Common myeloid progenitor, CD34-positive (primary cell): ENCODE measurements around the gene LIMS1.
"Not testable (repeated sequence)": the region's sequence is repeated elsewhere in the genome, so short reads cannot be mapped to it uniquely, and the experiment has no call there.

Source experiments
- CTCF ChIA-PET: fragments of 350-600 bp; sonication (Branson Sonifier 250); formaldehyde crosslinking; loops from one replicate; lab custom pipeline; 2021; ENCODE audit warnings: antibody characterized with exemption; lab: Charles Lee
- POLR2A ChIA-PET: fragments of 350-600 bp; sonication (Branson Sonifier 250); formaldehyde crosslinking; loops from one replicate; lab custom pipeline; 2021; ENCODE audit warnings: antibody characterized with exemption; lab: Charles Lee
- DNase-seq, 3 donors: peaks; one replicate each; pipeline versions ENCODE4 v3.0.0 to v3.0.0-alpha.2; 2013
- H3K27ac ChIP-seq, 2 experiments: 1 replicate in 1 of 2; 2 replicates in 1 of 2; pipeline ENCODE4 v1.7.0; 2013; ENCODE audit warnings: inconsistent platforms in 2 of 2, low read length in 2 of 2, mild to moderate bottlenecking in 2 of 2, low read depth in 1 of 2, moderate library complexity in 1 of 2; ENCODE audit not compliant: severe bottlenecking in 2 of 2, insufficient read depth in 1 of 2, poor library complexity in 1 of 2
- H3K27me3 ChIP-seq, 5 experiments: replicated peaks in 2 of 5; 1 replicate in 3 of 5; 2 replicates in 2 of 5; pipeline versions ENCODE4 v1.6.1 to v1.7.0; 2013; ENCODE audit warnings: low read length in 4 of 5, mild to moderate bottlenecking in 2 of 5, moderate library complexity in 2 of 5, inconsistent platforms in 1 of 5; ENCODE audit not compliant: insufficient read depth in 5 of 5, control insufficient read depth in 4 of 5
- H3K36me3 ChIP-seq, 4 experiments: 1 replicate in 2 of 4; 2 replicates in 2 of 4; pipeline versions ENCODE4 v1.6.1 to v1.7.0; 2013; ENCODE audit warnings: low read length in 3 of 4, control low read depth in 1 of 4, mild to moderate bottlenecking in 1 of 4; ENCODE audit not compliant: control insufficient read depth in 4 of 4, insufficient read depth in 4 of 4
- H3K4me1 ChIP-seq, 4 experiments: 1 replicate in 3 of 4; 2 replicates in 1 of 4; pipeline versions ENCODE4 v1.6.1 to v1.7.1; 2013; ENCODE audit warnings: low read length in 3 of 4, mild to moderate bottlenecking in 3 of 4, control low read depth in 1 of 4, inconsistent platforms in 1 of 4, moderate library complexity in 1 of 4; ENCODE audit not compliant: control insufficient read depth in 4 of 4, insufficient read depth in 4 of 4; ENCODE audit errors: control extremely low read depth in 1 of 4
- H3K4me3 ChIP-seq, 7 experiments: 1 replicate in 4 of 7; 2 replicates in 3 of 7; pipeline versions ENCODE4 v1.5.1 to v1.7.0; 2013; ENCODE audit warnings: mild to moderate bottlenecking in 7 of 7, low read length in 6 of 7, moderate library complexity in 6 of 7, inconsistent platforms in 2 of 7, low read depth in 2 of 7, control low read depth in 1 of 7; ENCODE audit not compliant: insufficient read depth in 4 of 7, control insufficient read depth in 1 of 7; ENCODE audit errors: extremely low read depth in 1 of 7
- H3K9me3 ChIP-seq, 5 experiments: 1 replicate in 4 of 5; 2 replicates in 1 of 5; pipeline versions ENCODE4 v1.6.1 to v1.7.1; 2013; ENCODE audit warnings: low read length in 4 of 5, mild to moderate bottlenecking in 2 of 5, inconsistent platforms in 1 of 5, low read depth in 1 of 5, moderate library complexity in 1 of 5; ENCODE audit not compliant: control insufficient read depth in 4 of 5, insufficient read depth in 2 of 5; ENCODE audit errors: control extremely low read depth in 1 of 5
- WGBS: methylation state at CpG from one replicate; pipeline ENCODE4 v1.1.5; 2013; ENCODE audit not compliant: insufficient coverage; 5-methylcytosine and 5-hydroxymethylcytosine counted together

Gene LIMS1

DNA sequence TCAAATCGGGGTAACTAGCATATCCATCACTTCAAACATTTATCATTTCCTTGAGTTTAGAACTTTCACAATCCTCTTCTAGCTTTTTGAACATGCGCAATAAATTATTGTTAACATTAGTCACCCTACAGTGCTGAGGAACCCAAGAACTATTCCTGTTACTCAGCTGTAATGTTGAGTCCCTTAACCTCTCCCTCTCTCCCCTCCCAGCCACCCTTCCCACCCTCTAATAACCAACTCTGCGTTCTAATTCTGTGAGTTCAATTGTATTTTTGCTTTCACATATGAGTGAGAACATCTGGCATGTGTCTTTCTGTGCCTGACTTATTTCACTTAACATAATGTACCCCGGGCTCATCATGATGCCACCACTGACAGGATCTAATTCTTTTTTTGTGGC, 106.5 kb downstream of the LIMS1 start:
- H3K27me3 ChIP-seq = no peaks in the 10 kb centered on the region
- peaks cover 2 to 18% (median 4%) of the 10 kb centered on the region in 4 experiments for H3K36me3 ChIP-seq
- H3K4me1 ChIP-seq = peaks cover 27 to 69% (median 53%) of the 10 kb centered on the region in 4 experiments
- peak overlapping the region in 2 of 7 experiments; percentile 4 to 42 for H3K4me3 ChIP-seq
- peaks cover 0 to 8% (median 0%) of the 10 kb centered on the region in 5 experiments for H3K9me3 ChIP-seq
- DNase-seq = peak in 2 of 3 donors; percentile 45 to 55
- ChIA-PET POLR2A (no interaction called here), CTCF (interaction anchor here (1.9 to 23.0 kb wide), 2 partner anchors 22 to 34 kb away, joined by 9 to 601 read pairs; no protein-coding TSS in a partner anchor)
- WGBS = 50% methylated on average over 3 of the region's 4 CpGs
- H3K27ac ChIP-seq = peak overlapping the region; percentile 33 to 69

- no peaks in the 10 kb centered on the region for H3K27me3 ChIP-seq
- peak overlapping the region in 3 of 7 experiments; percentile 7 to 52 (median 21) for H3K4me3 ChIP-seq
- WGBS = 40% methylated on average over 1 of the region's 2 CpGs
- H3K36me3 ChIP-seq = peaks cover 2 to 18% (median 4%) of the 10 kb centered on the region in 4 experiments
- POLR2A ChIA-PET = no interaction called here
- peaks cover 22 to 59% (median 44%) of the 10 kb centered on the region in 4 experiments for H3K4me1 ChIP-seq
- peak; percentile 49 to 79 (median 58) for DNase-seq
- peak overlapping the region in 1 of 2 experiments; percentile 69 for H3K27ac ChIP-seq
- CTCF ChIA-PET = interaction anchor here (1.7 to 23.0 kb wide), 3 partner anchors 23 to 35 kb away, joined by 6 to 601 read pairs (median 9); no protein-coding TSS in a partner anchor
- H3K9me3 ChIP-seq = peaks cover 0 to 8% (median 0%) of the 10 kb centered on the region in 5 experiments
These were observed 107.5 kb downstream of the LIMS1 start for GRCh38 chr2:108641756-108642155.

DNA sequence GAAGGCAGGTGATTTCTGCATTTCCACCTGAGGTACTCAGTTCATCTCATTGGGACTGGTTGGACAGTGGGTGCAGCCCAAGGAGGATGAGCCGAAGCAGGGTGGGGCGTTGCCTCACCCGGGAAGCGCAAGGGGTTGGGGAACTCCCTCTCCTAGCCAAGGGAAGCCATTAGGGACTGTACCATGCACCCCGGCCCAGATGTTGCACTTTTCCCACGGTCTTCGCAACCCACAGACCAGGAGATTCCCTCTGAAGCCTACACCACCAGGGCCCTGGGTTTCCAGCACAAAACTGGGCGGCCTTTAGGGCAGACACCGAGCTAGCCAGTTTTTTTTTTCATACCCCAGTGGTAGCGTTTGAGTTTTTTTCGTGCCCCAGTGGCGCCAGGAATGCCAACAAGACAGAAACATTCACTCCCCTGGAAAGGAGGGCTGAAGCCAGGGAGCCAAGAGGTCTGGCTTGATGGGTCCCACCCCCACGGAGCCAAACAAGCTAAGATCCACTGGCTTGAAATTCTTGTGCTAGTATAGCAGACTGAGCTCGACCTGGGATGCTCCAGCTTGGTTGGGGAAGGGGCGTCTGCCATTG, 109.1 kb downstream of the LIMS1 start:
- CTCF ChIA-PET = interaction anchor here (1.0 to 23.0 kb wide), 6 partner anchors 9 to 37 kb away, joined by 3 to 601 read pairs (median 5); no protein-coding TSS in a partner anchor
- H3K4me3 ChIP-seq = no peak overlapping the region
- POLR2A ChIA-PET = interaction anchor here (0.6 to 0.7 kb wide), 2 partner anchors 9 to 242 kb away, joined by 5 to 6 read pairs; no protein-coding TSS in a partner anchor
- WGBS = 92% methylated on average over 14 of the region's 15 CpGs
- peaks cover 2 to 18% (median 4%) of the 10 kb centered on the region in 4 experiments for H3K36me3 ChIP-seq
- no peaks in the 10 kb centered on the region for H3K27me3 ChIP-seq
- H3K27ac ChIP-seq = peak overlapping the region in 1 of 2 experiments; percentile 25
- H3K4me1 ChIP-seq = peaks cover 17 to 43% (median 29%) of the 10 kb centered on the region in 4 experiments
- peaks cover 0 to 8% (median 0%) of the 10 kb centered on the region in 5 experiments for H3K9me3 ChIP-seq
- no peak for DNase-seq

GRCh38 chr2:108643862-108644261, 109.6 kb downstream of the LIMS1 start:
- H3K9me3 ChIP-seq, H3K4me3 ChIP-seq, DNase-seq, H3K27me3 ChIP-seq: not testable (repeated sequence)
- ChIA-PET CTCF (interaction anchor here (1.0 to 23.0 kb wide), 4 partner anchors 9 to 37 kb away, joined by 3 to 601 read pairs (median 5); no protein-coding TSS in a partner anchor), POLR2A (interaction anchor here (0.7 kb wide), 1 partner anchor 10 kb away, joined by 5 read pairs; no protein-coding TSS in a partner anchor)
- Histone ChIP-seq H3K36me3 (peaks cover 2 to 17% (median 4%) of the 10 kb centered on the region in 4 experiments), H3K4me1 (peaks cover 17 to 42% (median 27%) of the 10 kb centered on the region in 4 experiments), H3K27ac (peak overlapping the region in 1 of 2 experiments; percentile 25)
- 93% methylated on average over 4 of the region's 4 CpGs for WGBS

- 100% methylated on average over 1 of the region's 6 CpGs for WGBS
- CTCF ChIA-PET = interaction anchor here (1.0 to 23.0 kb wide), 2 partner anchors 26 to 38 kb away, joined by 3 to 601 read pairs; no protein-coding TSS in a partner anchor
These were observed 110.2 kb downstream of the LIMS1 start for GRCh38 chr2:108644446-108644845.

GRCh38 chr2:108648796-108649195, 114.5 kb downstream of the LIMS1 start:
- POLR2A ChIA-PET, H3K4me3 ChIP-seq, H3K27ac ChIP-seq, H3K9me3 ChIP-seq, DNase-seq, H3K27me3 ChIP-seq, H3K36me3 ChIP-seq: not testable (repeated sequence)
- CTCF ChIA-PET = interaction anchor here (0.8 kb wide), 1 partner anchor 12 kb away, joined by 3 read pairs; no protein-coding TSS in a partner anchor
- H3K4me1 ChIP-seq = peaks cover 0 to 24% (median 16%) of the 10 kb centered on the region in 4 experiments

More at GRCh38 chr2:108644446-108644845, 110.2 kb downstream of the LIMS1 start:
- Histone ChIP-seq H3K36me3 (peaks cover 2 to 14% (median 4%) of the 10 kb centered on the region in 4 experiments), H3K4me1 (peaks cover 17 to 42% (median 27%) of the 10 kb centered on the region in 4 experiments)
- H3K4me3 ChIP-seq, DNase-seq, H3K9me3 ChIP-seq, H3K27ac ChIP-seq, H3K27me3 ChIP-seq, POLR2A ChIA-PET: not testable (repeated sequence)
